IMR-90 (cell line): ENCODE results near the gene PPP1R16B. TPM values are rescaled to one million over a fixed set of nuclear protein-coding genes. Genes with fewer than 3 reads are reported as not detected.

Experiments used
- ATAC-seq: fragments of 200-7000 bp; cut with Tn5 transposase; 2 replicates; pipeline ENCODE4 v1.9.1; 2020; ENCODE audit warnings: low read depth, mild to moderate bottlenecking, moderate library complexity
- BruUV-seq: library from RNA; stranded (reverse); fragments of 400-500 nt; replicated peaks from 2 replicates; lab custom pipeline; 2021; lab: Mats Ljungman, UMichigan
- CTCF ChIA-PET: fragments of 300-600 bp; formaldehyde crosslinking; extraction: SDS; loops from one replicate; lab custom pipeline; 2021; ENCODE audit warnings: antibody characterized with exemption; lab: Yijun Ruan, JAX
- POLR2A ChIA-PET: fragments of 300-600 bp; sonication (Branson Sonifier 250); formaldehyde crosslinking; loops from one replicate; lab custom pipeline; 2022; ENCODE audit warnings: antibody characterized with exemption; ENCODE audit not compliant: unreplicated experiment; lab: Charles Lee
- DNase-seq: peaks from one replicate; pipeline ENCODE4 v3.0.0; 2013
- H2AFZ ChIP-seq: replicated peaks from 2 replicates; pipeline ENCODE3; 2013; ENCODE audit warnings: low read length, mild to moderate bottlenecking; ENCODE audit not compliant: poor library complexity
- H2AK5ac ChIP-seq: 2 replicates; pipeline ENCODE4 v1.6.1; 2013; ENCODE audit warnings: low read depth, low read length, inconsistent platforms
- H2AK9ac ChIP-seq: replicated peaks from 2 replicates; pipeline ENCODE3; 2013; ENCODE audit warnings: mild to moderate bottlenecking, low read depth, low read length, moderate library complexity; ENCODE audit not compliant: poor library complexity
- H2BK120ac ChIP-seq: 2 replicates; pipeline ENCODE4 v1.6.1; 2013; ENCODE audit warnings: low read depth, low read length, inconsistent platforms
- H2BK15ac ChIP-seq: 3 replicates; pipeline ENCODE4 v1.6.1; 2013; ENCODE audit warnings: low read depth, low read length, inconsistent platforms
- H2BK20ac ChIP-seq: 2 replicates; pipeline ENCODE4 v1.6.1; 2013; ENCODE audit warnings: low read depth, mild to moderate bottlenecking, inconsistent platforms, low read length, moderate library complexity
- H2BK5ac ChIP-seq: 2 replicates; pipeline ENCODE4 v1.6.1; 2013; ENCODE audit warnings: mild to moderate bottlenecking, low read depth, low read length, inconsistent platforms; ENCODE audit not compliant: poor library complexity, severe bottlenecking
- H3K14ac ChIP-seq: replicated peaks from 2 replicates; pipeline ENCODE4 v1.6.1; 2013; ENCODE audit warnings: low read depth, low read length, inconsistent platforms
- H3K18ac ChIP-seq: 2 replicates; pipeline ENCODE4 v1.6.1; 2013; ENCODE audit warnings: low read depth, low read length, control low read depth
- H3K23ac ChIP-seq: 2 replicates; pipeline ENCODE4 v1.6.1; 2013; ENCODE audit warnings: low read depth, low read length, inconsistent platforms
- H3K27ac ChIP-seq: 2 replicates; pipeline ENCODE4 v1.5.1; 2013; ENCODE audit warnings: mild to moderate bottlenecking, control low read depth, low read length; ENCODE audit not compliant: insufficient read depth
- H3K27me3 ChIP-seq: 2 replicates; pipeline ENCODE4 v1.6.1; 2013; ENCODE audit warnings: low read length; ENCODE audit not compliant: control insufficient read depth, insufficient read depth
- H3K36me3 ChIP-seq: 2 replicates; pipeline ENCODE4 v1.6.1; 2013; ENCODE audit warnings: low read length, mixed read lengths; ENCODE audit not compliant: control insufficient read depth, insufficient read depth
- H3K4ac ChIP-seq: 2 replicates; pipeline ENCODE4 v1.6.1; 2013; ENCODE audit warnings: low read depth, low read length, inconsistent platforms
- H3K4me1 ChIP-seq: 2 replicates; pipeline ENCODE4 v1.6.1; 2013; ENCODE audit warnings: low read length, mixed read lengths; ENCODE audit not compliant: control insufficient read depth, insufficient read depth
- H3K4me2 ChIP-seq: 2 replicates; pipeline ENCODE4 v1.6.1; 2013; ENCODE audit warnings: low read depth, mild to moderate bottlenecking, control low read depth, low read length, moderate library complexity
- H3K4me3 ChIP-seq: 2 replicates; pipeline ENCODE4 v1.5.1; 2013; ENCODE audit warnings: low read depth, mild to moderate bottlenecking, control low read depth, low read length, moderate library complexity; ENCODE audit not compliant: insufficient read depth
- H3K56ac ChIP-seq: 2 replicates; pipeline ENCODE4 v1.6.1; 2013; ENCODE audit warnings: low read length, inconsistent platforms; ENCODE audit not compliant: insufficient read depth; ENCODE audit errors: extremely low read depth
- H3K79me1 ChIP-seq, 2 experiments: 2 replicates each; pipeline ENCODE4 v1.6.1; 2013; ENCODE audit warnings: low read length in 2 of 2, inconsistent platforms in 1 of 2, low read depth in 1 of 2
- H3K9ac ChIP-seq: 2 replicates; pipeline ENCODE4 v1.6.1; 2013; ENCODE audit warnings: low read depth, low read length, control low read depth
- H3K9me1 ChIP-seq: 2 replicates; pipeline ENCODE4 v1.6.1; 2013; ENCODE audit warnings: low read length, inconsistent platforms; ENCODE audit not compliant: insufficient read depth
- H3K9me3 ChIP-seq: 2 replicates; pipeline ENCODE4 v1.6.1; 2013; ENCODE audit warnings: low read length; ENCODE audit not compliant: control insufficient read depth, insufficient read depth
- H4K20me1 ChIP-seq: 2 replicates; pipeline ENCODE4 v1.6.1; 2013; ENCODE audit warnings: low read length, inconsistent platforms; ENCODE audit not compliant: insufficient read depth
- H4K5ac ChIP-seq: 2 replicates; pipeline ENCODE4 v1.6.1; 2013; ENCODE audit warnings: mild to moderate bottlenecking, low read depth, low read length, control low read depth
- H4K8ac ChIP-seq, 2 experiments: 2 replicates each; pipeline ENCODE4 v1.6.1; 2013; ENCODE audit warnings: low read depth in 2 of 2, low read length in 2 of 2, control low read depth in 1 of 2, inconsistent platforms in 1 of 2
- H4K91ac ChIP-seq: 2 replicates; pipeline ENCODE4 v1.6.1; 2013; ENCODE audit warnings: low read depth, low read length, inconsistent platforms; ENCODE audit not compliant: insufficient read depth
- BHLHE40 ChIP-seq: fragments of 150-350 bp; IDR thresholded peaks from 2 replicates; pipeline ENCODE4 v1.6.1; 2016; ENCODE audit warnings: mild to moderate bottlenecking, low read depth, low read length
- CEBPB ChIP-seq: IDR thresholded peaks from 2 replicates; pipeline ENCODE4 v1.6.1; 2012; ENCODE audit warnings: low read depth, low read length, improper control_type of control experiment
- CHD1 ChIP-seq: IDR thresholded peaks from 2 replicates; pipeline ENCODE4 v1.6.1; 2012; ENCODE audit warnings: low read depth, low read length, improper control_type of control experiment
- CTCF ChIP-seq: conservative IDR thresholded peaks from 2 replicates; pipeline ENCODE4 v1.5.1; 2012; ENCODE audit warnings: mild to moderate bottlenecking, low read depth, low read length, improper control_type of control experiment
- ELK1 ChIP-seq: fragments of 150-350 bp; IDR thresholded peaks from 2 replicates; pipeline ENCODE4 v1.6.1; 2016; ENCODE audit warnings: low read depth, mild to moderate bottlenecking, low read length, moderate library complexity, borderline replicate concordance
- MAFK ChIP-seq: IDR thresholded peaks from 2 replicates; pipeline ENCODE4 v1.6.1; 2012; ENCODE audit warnings: low read depth, low read length, improper control_type of control experiment
- MAZ ChIP-seq: IDR thresholded peaks from 2 replicates; pipeline ENCODE4 v1.6.1; 2012; ENCODE audit warnings: low read depth, mild to moderate bottlenecking, low read length, improper control_type of control experiment, moderate library complexity, borderline replicate concordance
- MXI1 ChIP-seq: IDR thresholded peaks from 2 replicates; pipeline ENCODE4 v1.6.1; 2012; ENCODE audit warnings: low read depth, mild to moderate bottlenecking, low read length, moderate library complexity, borderline replicate concordance
- NFE2L2 ChIP-seq: fragments of 150-350 bp; IDR thresholded peaks from 2 replicates; pipeline ENCODE4 v1.6.1; 2016; ENCODE audit warnings: low read depth, mild to moderate bottlenecking, low read length
- POLR2A ChIP-seq: IDR thresholded peaks from 2 replicates; pipeline ENCODE4 v1.6.1; 2012; ENCODE audit warnings: mild to moderate bottlenecking, low read depth, low read length
- RAD21 ChIP-seq: IDR thresholded peaks from 2 replicates; pipeline ENCODE4 v1.6.1; 2012; ENCODE audit warnings: low read length, improper control_type of control experiment
- RCOR1 ChIP-seq: IDR thresholded peaks from 2 replicates; pipeline ENCODE4 v1.6.1; 2012; ENCODE audit warnings: mild to moderate bottlenecking, low read length, improper control_type of control experiment; ENCODE audit not compliant: insufficient replicate concordance
- SMC3 ChIP-seq: fragments of 150-350 bp; IDR thresholded peaks from 2 replicates; pipeline ENCODE4 v1.6.1; 2016; ENCODE audit warnings: low read depth, mild to moderate bottlenecking, antibody characterized with exemption, low read length, moderate library complexity
- USF2 ChIP-seq: fragments of 150-350 bp; IDR thresholded peaks from 2 replicates; pipeline ENCODE4 v1.6.1; 2017; ENCODE audit warnings: mild to moderate bottlenecking, antibody characterized with exemption, low read length, low read depth
- WGBS, 2 experiments: methylation state at CpG; one replicate each; pipeline versions ENCODE4 v1.1.5 to v1.1.7; 2013; ENCODE audit warnings: missing lambda C conversion rate in 2 of 2; ENCODE audit not compliant: insufficient read length in 1 of 2; ENCODE audit errors: extremely low coverage in 2 of 2; 5-methylcytosine and 5-hydroxymethylcytosine counted together
- dilution Hi-C: fragments of 300-500 bp; cut with HindIII; formaldehyde crosslinking; loops from one replicate; pipeline ENCODE4 v1.14.3; 2018; ENCODE audit warnings: low sequenced_read_pairs; ENCODE audit not compliant: unreplicated experiment
- in situ Hi-C: fragments of 300-500 bp; cut with MboI; formaldehyde crosslinking; loops from 3 replicates; pipeline ENCODE4 v1.14.3; 2019; ENCODE audit warnings: low sequenced_read_pairs, inconsistent platforms, mixed read lengths
- intact Hi-C: fragments of 100-400 bp; cut with micrococcal nuclease; formaldehyde crosslinking; loops from 2 replicates; pipeline ENCODE4 v1.10.0; 2022
- polyA plus RNA-seq, 3 experiments: library from polyadenylated mRNA; depleted of rRNA; stranded (reverse); fragments of >200 nt; gene quantifications; 2 replicates each; pipeline ENCODE4 v1.2.3, GENCODE V29; 2012; ENCODE audit warnings: low replicate concordance in 1 of 3
- total RNA-seq: library from RNA; depleted of rRNA; stranded (reverse); fragments of >200 nt; gene quantifications from 2 replicates; pipeline ENCODE4 v1.2.3, GENCODE V29; 2012

PPP1R16B gene
- total and polyA plus RNA-seq, 2 of the 4 experiments (the other 2 are of a cell fraction), result not detected

- dilution Hi-C loops (no loop called here), in situ Hi-C loops (loop anchor here (25.0 kb wide), 1 partner anchor 101 kb away; the partner anchor contains the start of gene ACTR5), intact Hi-C loops (no loop called here)
- no peak overlapping the region for H3K4me2 ChIP-seq
- no peak overlapping the region for H2AK5ac ChIP-seq
- BruUV-seq, result no TSS peak
- no peaks in the 10 kb centered on the region for H3K9me3 ChIP-seq
- no peak overlapping the region for H2BK120ac ChIP-seq
- H3K4ac ChIP-seq, result no peak overlapping the region
- no peak for DNase-seq
- no peaks in the 10 kb centered on the region for H4K20me1 ChIP-seq
- H3K4me3 ChIP-seq, result no peak overlapping the region
- TF ChIP-seq MXI1 (no peak), RCOR1 (no peak), NFE2L2 (no peak), POLR2A (no peak), MAFK (no peak), CEBPB (no peak), RAD21 (no peak), USF2 (no peak), CTCF (no peak), CHD1 (no peak), MAZ (no peak), ELK1 (no peak), SMC3 (no peak), BHLHE40 (no peak)
- no peak overlapping the region for H3K23ac ChIP-seq
- H4K91ac ChIP-seq, result no peak overlapping the region
- CTCF ChIA-PET, result no interaction called here
- H4K8ac ChIP-seq, result no peak overlapping the region
- H3K14ac ChIP-seq, result no peak overlapping the region
- no peak for ATAC-seq
- H2AK9ac ChIP-seq, result no peak overlapping the region
- H3K36me3 ChIP-seq, result no peaks in the 10 kb centered on the region
- no peak overlapping the region for H3K9ac ChIP-seq
- H2BK5ac ChIP-seq, result no peak overlapping the region
- H3K79me1 ChIP-seq, result no peaks in the 10 kb centered on the region
- no peaks in the 10 kb centered on the region for H3K4me1 ChIP-seq
- no peak overlapping the region for H3K27ac ChIP-seq
- POLR2A ChIA-PET, result no interaction called here
- no CpG with 5 or more reads among the region's 8 CpGs for WGBS, 2 experiments
- H3K9me1 ChIP-seq, result no peaks in the 10 kb centered on the region
- no peak overlapping the region for H4K5ac ChIP-seq
- H2BK20ac ChIP-seq, result no peak overlapping the region
- no peak overlapping the region for H3K56ac ChIP-seq
- no peak overlapping the region for H2BK15ac ChIP-seq
- H3K27me3 ChIP-seq, result peaks cover 8% of the 10 kb centered on the region
- H2AFZ ChIP-seq, result no peak overlapping the region
- no peak overlapping the region for H3K18ac ChIP-seq
These were observed 32.8 kb downstream of the PPP1R16B start for GRCh38 chr20:38838326-38838725.
